ENCODE measurements around the gene CLIP3. TPM values are rescaled to one million over a fixed set of nuclear protein-coding genes. Genes with fewer than 3 reads are reported as not detected.
"Not testable (repeated sequence)": the region's sequence is repeated elsewhere in the genome, so short reads cannot be mapped to it uniquely, and the experiment has no call there.

Gene CLIP3
- polyA plus RNA-seq, 1 donor (not counting 4 experiments of a cell fraction or from before 2014, with no cell fraction given): 0.38 TPM

- Histone ChIP-seq H3K9me3 (ENCODE audit: control insufficient read depth, low read depth, low read length) (no peaks in the 10 kb centered on the region), H3K4me3 (ENCODE audit: control insufficient read depth in 2 of 3, extremely low read depth in 1 of 3, insufficient read depth in 2 of 3, low read depth in 1 of 3, low read length in 3 of 3) (no peak overlapping the region), H3K9me1 (ENCODE audit: control insufficient read depth, extremely low read depth, insufficient read depth, low read length) (no peaks in the 10 kb centered on the region), H3K9ac (ENCODE audit: control insufficient read depth, extremely low read depth, insufficient read depth, low read length) (no peak overlapping the region), H3K27me3 (ENCODE audit: control insufficient read depth, extremely low read depth, insufficient read depth, low read length) (peaks cover 8% of the 10 kb centered on the region), H3K27ac (ENCODE audit: control insufficient read depth, insufficient read depth, low read length) (no peak overlapping the region), H2AFZ (ENCODE audit: control insufficient read depth, low read length) (no peak overlapping the region), H3K4me2 (ENCODE audit: control insufficient read depth, extremely low read depth, insufficient read depth, low read depth, low read length) (no peak overlapping the region), H4K20me1 (ENCODE audit: control insufficient read depth, extremely low read depth, insufficient read depth, low read length) (no peaks in the 10 kb centered on the region), H3K36me3 (ENCODE audit: control insufficient read depth in 2 of 2, extremely low read depth in 1 of 2, insufficient read depth in 2 of 2, low read length in 2 of 2) (no peaks in the 10 kb centered on the region), H3K79me2 (ENCODE audit: control insufficient read depth, insufficient read depth, low read length) (no peaks in the 10 kb centered on the region), H3K4me1 (ENCODE audit: control insufficient read depth, extremely low read depth, insufficient read depth, low read length) (no peaks in the 10 kb centered on the region)
- FAIRE-seq (no peak), DNase-seq (ENCODE audit: low read depth, low spot score) (no peak)
- TF ChIP-seq EZH2 (IDR thresholded peaks at IDR 0.05; ENCODE audit: low read length): no peak
- no peak for TF ChIP-seq CTCF (optimal IDR thresholded peaks at IDR 0.05 in 1 of 3, IDR thresholded peaks at IDR 0.05 in 1 of 3, conservative IDR thresholded peaks at IDR 0.05 in 1 of 3; ENCODE audit: extremely low read depth in 1 of 3, insufficient read depth in 2 of 3, low read length in 3 of 3)
- dilution Hi-C loops (cut with MboI; ENCODE audit: extremely low pct_ligation_motif_present, low sequenced_read_pairs): no loop called here
Observed at GRCh38 chr19:35983177-35983576, 49.5 kb downstream of the CLIP3 start.

GRCh38 chr19:35980997-35981396, 51.7 kb downstream of the CLIP3 start:
- H3K36me3 ChIP-seq (ENCODE audit: control insufficient read depth in 2 of 2, extremely low read depth in 1 of 2, insufficient read depth in 2 of 2, low read length in 2 of 2); H3K79me2 ChIP-seq (ENCODE audit: control insufficient read depth, insufficient read depth, low read length); H3K4me1 ChIP-seq (ENCODE audit: control insufficient read depth, extremely low read depth, insufficient read depth, low read length); H3K9me3 ChIP-seq (ENCODE audit: control insufficient read depth, low read depth, low read length); H3K4me2 ChIP-seq (ENCODE audit: control insufficient read depth, extremely low read depth, insufficient read depth, low read depth, low read length); dilution Hi-C loops (cut with MboI; ENCODE audit: extremely low pct_ligation_motif_present, low sequenced_read_pairs); H3K9ac ChIP-seq (ENCODE audit: control insufficient read depth, extremely low read depth, insufficient read depth, low read length); H3K27me3 ChIP-seq (ENCODE audit: control insufficient read depth, extremely low read depth, insufficient read depth, low read length); DNase-seq (ENCODE audit: low read depth, low spot score); H3K9me1 ChIP-seq (ENCODE audit: control insufficient read depth, extremely low read depth, insufficient read depth, low read length); H3K4me3 ChIP-seq (ENCODE audit: control insufficient read depth in 2 of 3, extremely low read depth in 1 of 3, insufficient read depth in 2 of 3, low read depth in 1 of 3, low read length in 3 of 3); H4K20me1 ChIP-seq (ENCODE audit: control insufficient read depth, extremely low read depth, insufficient read depth, low read length); FAIRE-seq; H3K27ac ChIP-seq (ENCODE audit: control insufficient read depth, insufficient read depth, low read length); H2AFZ ChIP-seq (ENCODE audit: control insufficient read depth, low read length): not testable (repeated sequence)

GRCh38 chr19:35978832-35979365, 53.8 kb downstream of the CLIP3 start:
- no peak overlapping the region for H2AFZ ChIP-seq (ENCODE audit: control insufficient read depth, low read length)
- H3K36me3 ChIP-seq (ENCODE audit: control insufficient read depth in 2 of 2, extremely low read depth in 1 of 2, insufficient read depth in 2 of 2, low read length in 2 of 2): no peaks in the 10 kb centered on the region
- FAIRE-seq (no peak), DNase-seq (ENCODE audit: low read depth, low spot score) (no peak)
- no peaks in the 10 kb centered on the region for H4K20me1 ChIP-seq (ENCODE audit: control insufficient read depth, extremely low read depth, insufficient read depth, low read length)
- TF ChIP-seq EZH2 (IDR thresholded peaks at IDR 0.05; ENCODE audit: low read length) (no peak), CTCF (optimal IDR thresholded peaks at IDR 0.05 in 1 of 3, IDR thresholded peaks at IDR 0.05 in 1 of 3, conservative IDR thresholded peaks at IDR 0.05 in 1 of 3; ENCODE audit: extremely low read depth in 1 of 3, insufficient read depth in 2 of 3, low read length in 3 of 3) (no peak)
- H3K9ac ChIP-seq (ENCODE audit: control insufficient read depth, extremely low read depth, insufficient read depth, low read length): no peak overlapping the region
- dilution Hi-C loops (cut with MboI; ENCODE audit: extremely low pct_ligation_motif_present, low sequenced_read_pairs): no loop called here
- H3K27ac ChIP-seq (ENCODE audit: control insufficient read depth, insufficient read depth, low read length): no peak overlapping the region
- H3K9me3 ChIP-seq (ENCODE audit: control insufficient read depth, low read depth, low read length): no peaks in the 10 kb centered on the region
- H3K9me1 ChIP-seq (ENCODE audit: control insufficient read depth, extremely low read depth, insufficient read depth, low read length): no peaks in the 10 kb centered on the region
- no peak overlapping the region for H3K4me3 ChIP-seq (ENCODE audit: control insufficient read depth in 2 of 3, extremely low read depth in 1 of 3, insufficient read depth in 2 of 3, low read depth in 1 of 3, low read length in 3 of 3)
- H3K27me3 ChIP-seq (ENCODE audit: control insufficient read depth, extremely low read depth, insufficient read depth, low read length): peaks cover 6% of the 10 kb centered on the region
- H3K79me2 ChIP-seq (ENCODE audit: control insufficient read depth, insufficient read depth, low read length): no peaks in the 10 kb centered on the region
- H3K4me1 ChIP-seq (ENCODE audit: control insufficient read depth, extremely low read depth, insufficient read depth, low read length): no peaks in the 10 kb centered on the region
- H3K4me2 ChIP-seq (ENCODE audit: control insufficient read depth, extremely low read depth, insufficient read depth, low read depth, low read length): no peak overlapping the region

Data from keratinocyte (primary cell).